H1 (cell line): ENCODE data around the gene ASTN1. TPM values are rescaled to one million over a fixed set of nuclear protein-coding genes. Genes with fewer than 3 reads are reported as not detected.

Source experiments
- CTCF ChIA-PET: fragments of 300-600 bp; sonication (Branson Sonifier 250); formaldehyde crosslinking; loops from one replicate; lab custom pipeline; 2021; ENCODE audit not compliant: partially characterized antibody; lab: Charles Lee
- POLR2A ChIA-PET: fragments of 300-600 bp; sonication (Branson Sonifier 250); formaldehyde crosslinking; loops from one replicate; lab custom pipeline; 2021; ENCODE audit warnings: inconsistent platforms; ENCODE audit not compliant: partially characterized antibody; lab: Charles Lee
- DNase-seq, 2 experiments: peaks; one replicate each; pipeline versions ENCODE4 v3.0.0 to v3.0.0-alpha.2; 2010 to 2022; ENCODE audit warnings: low spot score in 2 of 2, low read depth in 1 of 2, mixed read lengths in 1 of 2
- FAIRE-seq: peaks from 2 replicates; lab custom pipeline; 2011; peaks lifted over from hg19 to GRCh38; lab: Jason Lieb, UNC
- H2AFZ ChIP-seq: 2 replicates; pipeline ENCODE4 v1.8.1; 2012; ENCODE audit warnings: low read length, inconsistent platforms
- H2AK5ac ChIP-seq: 2 replicates; pipeline ENCODE4 v1.6.1; 2013; ENCODE audit warnings: low read depth, low read length
- H2BK120ac ChIP-seq: replicated peaks from 2 replicates; pipeline ENCODE3; 2013; ENCODE audit warnings: low read depth, low read length, inconsistent platforms
- H2BK12ac ChIP-seq: 2 replicates; pipeline ENCODE4 v1.6.1; 2013; ENCODE audit warnings: low read depth, low read length
- H2BK15ac ChIP-seq: 2 replicates; pipeline ENCODE4 v1.6.1; 2013; ENCODE audit warnings: low read length
- H2BK20ac ChIP-seq: 2 replicates; pipeline ENCODE4 v1.6.1; 2013; ENCODE audit warnings: low read length
- H2BK5ac ChIP-seq: 2 replicates; pipeline ENCODE4 v1.6.1; 2013; ENCODE audit warnings: low read depth, low read length
- H3K14ac ChIP-seq: 2 replicates; pipeline ENCODE4 v1.6.1; 2013; ENCODE audit warnings: inconsistent platforms; ENCODE audit not compliant: insufficient read length
- H3K18ac ChIP-seq: 2 replicates; pipeline ENCODE4 v1.6.1; 2013; ENCODE audit warnings: low read length; ENCODE audit errors: extremely low read depth
- H3K23ac ChIP-seq: 2 replicates; pipeline ENCODE4 v1.6.1; 2013; ENCODE audit warnings: inconsistent platforms; ENCODE audit not compliant: insufficient read length
- H3K23me2 ChIP-seq: 2 replicates; pipeline ENCODE4 v1.6.1; 2013; ENCODE audit warnings: low read depth, low read length
- H3K27ac ChIP-seq: 2 replicates; pipeline ENCODE4 v1.6.1; 2011; ENCODE audit warnings: low read depth, low read length, inconsistent platforms
- H3K27me3 ChIP-seq, 4 experiments: replicated peaks in 1 of 4; 1 replicate in 1 of 4; 2 replicates in 3 of 4; pipeline versions ENCODE4 v1.6.1 to v1.8.1; 2011 to 2013; ENCODE audit warnings: low read length in 3 of 4, mild to moderate bottlenecking in 3 of 4, inconsistent platforms in 2 of 4, mixed read lengths in 2 of 4, moderate library complexity in 1 of 4; ENCODE audit not compliant: control insufficient read depth in 3 of 4, insufficient read depth in 3 of 4; ENCODE audit errors: extremely low read depth in 1 of 4
- H3K36me3 ChIP-seq, 4 experiments: 2 replicates each; pipeline versions ENCODE4 v1.6.1 to v1.8.1; 2011 to 2013; ENCODE audit warnings: mild to moderate bottlenecking in 4 of 4, low read length in 3 of 4, moderate library complexity in 2 of 4, control low read depth in 1 of 4, inconsistent platforms in 1 of 4; ENCODE audit not compliant: insufficient read depth in 4 of 4, control insufficient read depth in 2 of 4
- H3K4ac ChIP-seq: replicated peaks from 2 replicates; pipeline ENCODE3; 2013; ENCODE audit warnings: low read length, low read depth, mixed read lengths, inconsistent platforms; ENCODE audit not compliant: insufficient read length
- H3K4me1 ChIP-seq, 4 experiments: replicated peaks in 1 of 4; 1 replicate in 1 of 4; 2 replicates in 3 of 4; pipeline versions ENCODE4 v1.6.1 to v1.8.1; 2011 to 2013; ENCODE audit warnings: low read length in 3 of 4, inconsistent platforms in 2 of 4, mixed read lengths in 1 of 4; ENCODE audit not compliant: insufficient read depth in 4 of 4, control insufficient read depth in 3 of 4
- H3K4me2 ChIP-seq, 2 experiments: 2 replicates each; pipeline versions ENCODE4 v1.6.1 to v1.8.1; 2011 to 2013; ENCODE audit warnings: low read depth in 2 of 2, low read length in 2 of 2, control low read depth in 1 of 2, inconsistent platforms in 1 of 2, mild to moderate bottlenecking in 1 of 2; ENCODE audit not compliant: insufficient read depth in 1 of 2
- H3K4me3 ChIP-seq, 4 experiments: fragments of 200-600, 300-600 bp in 1 of 4; sonication (generic), shearing (Covaris generic), sonication (Bioruptor Twin) in 1 of 4; 2 replicates each; pipeline versions ENCODE4 v1.5.1 to v1.8.1; 2011 to 2016; ENCODE audit warnings: low read length in 4 of 4, low read depth in 3 of 4, control low read depth in 2 of 4, inconsistent platforms in 2 of 4, mild to moderate bottlenecking in 2 of 4, mixed read lengths in 1 of 4, moderate library complexity in 1 of 4; ENCODE audit not compliant: insufficient read depth in 2 of 4; ENCODE audit errors: extremely low read depth in 1 of 4
- H3K56ac ChIP-seq: replicated peaks from 2 replicates; pipeline ENCODE3; 2013; ENCODE audit warnings: low read depth, mild to moderate bottlenecking, mixed read lengths, low read length, inconsistent platforms; ENCODE audit not compliant: insufficient read length
- H3K79me1 ChIP-seq: 2 replicates; pipeline ENCODE4 v1.6.1; 2013; ENCODE audit warnings: low read depth, low read length, control low read depth
- H3K79me2 ChIP-seq, 2 experiments: 2 replicates each; pipeline versions ENCODE4 v1.6.1 to v1.8.1; 2012 to 2013; ENCODE audit warnings: low read length in 2 of 2, mild to moderate bottlenecking in 2 of 2, inconsistent platforms in 1 of 2; ENCODE audit not compliant: insufficient read depth in 2 of 2, control insufficient read depth in 1 of 2
- H3K9ac ChIP-seq, 4 experiments: replicated peaks in 1 of 4; 1 replicate in 1 of 4; 2 replicates in 3 of 4; pipeline versions ENCODE4 v1.6.1 to v1.8.1; 2011 to 2013; ENCODE audit warnings: low read depth in 3 of 4, low read length in 3 of 4, control low read depth in 2 of 4, mild to moderate bottlenecking in 2 of 4, moderate library complexity in 2 of 4, inconsistent platforms in 1 of 4; ENCODE audit errors: extremely low read depth in 1 of 4
- H3K9me3 ChIP-seq, 2 experiments: 2 replicates each; pipeline versions ENCODE4 v1.6.1 to v1.8.1; 2012 to 2013; ENCODE audit warnings: mild to moderate bottlenecking in 2 of 2, moderate library complexity in 2 of 2, control low read depth in 1 of 2, inconsistent platforms in 1 of 2, low read depth in 1 of 2, low read length in 1 of 2, mixed read lengths in 1 of 2; ENCODE audit not compliant: insufficient read depth in 2 of 2
- H4K20me1 ChIP-seq, 2 experiments: replicated peaks in 1 of 2; 2 replicates each; pipeline versions ENCODE3 to v1.8.1; 2011 to 2013; ENCODE audit warnings: inconsistent platforms in 2 of 2, low read length in 2 of 2, mild to moderate bottlenecking in 1 of 2; ENCODE audit not compliant: insufficient read depth in 2 of 2, control insufficient read depth in 1 of 2
- H4K5ac ChIP-seq: 2 replicates; pipeline ENCODE4 v1.6.1; 2013; ENCODE audit warnings: low read length, low read depth, mixed read lengths, inconsistent platforms; ENCODE audit not compliant: insufficient read length
- H4K8ac ChIP-seq: 2 replicates; pipeline ENCODE4 v1.8.0; 2013; ENCODE audit warnings: mild to moderate bottlenecking, moderate library complexity, low read length, inconsistent platforms; ENCODE audit not compliant: insufficient read depth; ENCODE audit errors: extremely low read depth
- H4K91ac ChIP-seq: replicated peaks from 2 replicates; pipeline ENCODE3; 2013; ENCODE audit warnings: low read length, mixed read lengths, inconsistent platforms; ENCODE audit not compliant: insufficient read length
- GTF2F1 ChIP-seq: IDR thresholded peaks from 2 replicates; pipeline ENCODE4 v1.6.1; 2012; ENCODE audit warnings: low read depth, low read length, improper control_type of control experiment, borderline replicate concordance
- TAF1 ChIP-seq: IDR thresholded peaks from 2 replicates; pipeline ENCODE4 v1.6.1; 2011; ENCODE audit warnings: mild to moderate bottlenecking, low read depth, low read length
- WGBS, 2 experiments: shearing (Covaris generic) in 1 of 2; methylation state at CpG; one replicate each; pipeline versions ENCODE4 v1.1.6 to v1.1.7; 2013 to 2015; ENCODE audit warnings: low lambda C conversion rate in 2 of 2, mixed read lengths in 2 of 2, inconsistent platforms in 1 of 2, low coverage in 1 of 2, missing lambda C conversion rate in 1 of 2; ENCODE audit not compliant: insufficient replicate concordance in 2 of 2, insufficient coverage in 1 of 2, insufficient read length in 1 of 2; ENCODE audit errors: extremely low coverage in 1 of 2, missing lambda C conversion rate in 1 of 2; 5-methylcytosine and 5-hydroxymethylcytosine counted together
- polyA plus RNA-seq, 7 experiments: library from polyadenylated mRNA; depleted of rRNA in 3 of 7; stranded (reverse) in 5 of 7; unstranded in 2 of 7; fragments of >200 nt in 5 of 7; fragments of 200-250 nt in 2 of 7; gene quantifications; 1 replicate in 5 of 7; 2 replicates in 1 of 7; 4 replicates in 1 of 7; pipeline versions ENCODE4 v1.2.1 to v1.2.3, GENCODE V29; 2011 to 2013; ENCODE audit warnings: missing spikeins in 2 of 7, mixed read lengths in 2 of 7
- total RNA-seq: library from RNA; stranded (reverse); fragmentation: NEBNext Ultra II Directional; extraction: Animal tissue kit (Norgen Biotek cat#: 25700); gene quantifications from 2 replicates; pipeline ENCODE4 v1.2.1, GENCODE V29; 2021

ASTN1 gene
- total and polyA plus RNA-seq, 2 of the 8 experiments (the other 6 are each of a cell fraction or from before 2014, with no cell fraction given): 2.9 to 4.1 TPM

DNA sequence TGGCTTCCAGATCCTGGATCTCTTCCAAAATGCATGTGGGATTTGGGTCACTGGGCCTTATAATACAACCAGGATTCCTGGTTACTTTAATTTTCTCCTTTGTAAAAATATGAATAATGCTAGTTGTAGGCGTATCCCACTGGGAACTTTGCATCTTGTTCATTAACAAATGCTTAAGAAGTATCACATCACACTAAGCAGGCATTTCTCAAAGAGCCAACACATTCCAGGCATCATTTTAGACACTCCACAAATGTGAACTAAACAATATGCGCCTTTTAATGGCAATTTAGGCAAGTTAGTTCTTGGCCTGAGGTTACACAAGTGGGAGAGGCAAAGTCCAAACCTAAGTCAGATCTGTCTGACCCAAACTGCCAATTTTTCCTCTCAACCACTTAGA is 22.1 kb upstream of the ASTN1 start:
- Histone ChIP-seq H3K27ac (no peak overlapping the region), H3K9me3 (no peaks in the 10 kb centered on the region), H2AFZ (no peak overlapping the region), H4K5ac (no peak overlapping the region), H3K9ac (no peak overlapping the region), H2BK120ac (no peak overlapping the region), H3K79me2 (no peaks in the 10 kb centered on the region), H2BK20ac (no peak overlapping the region), H3K4ac (no peak overlapping the region), H3K79me1 (no peaks in the 10 kb centered on the region), H2BK12ac (no peak overlapping the region), H3K23ac (no peak overlapping the region), H3K4me2 (no peak overlapping the region), H4K20me1 (no peaks in the 10 kb centered on the region), H4K8ac (no peak overlapping the region), H3K4me3 (no peak overlapping the region), H3K56ac (no peak overlapping the region), H2BK5ac (no peak overlapping the region), H3K23me2 (peaks cover 1% of the 10 kb centered on the region; the same call in 1 of the 2 replicates), H3K18ac (no peak overlapping the region), H2BK15ac (no peak overlapping the region), H3K36me3 (no peaks in the 10 kb centered on the region), H3K14ac (no peak overlapping the region), H3K4me1 (peaks cover 0 to 4% (median 0%) of the 10 kb centered on the region in 4 experiments; a peak in 1 of 7 replicates), H4K91ac (no peak overlapping the region), H2AK5ac (no peak overlapping the region), H3K27me3 (no peaks in the 10 kb centered on the region)
- ChIA-PET POLR2A (no interaction called here), CTCF (no interaction called here)
- FAIRE-seq (no peak), DNase-seq (no peak)
- WGBS, 2 experiments: 86% methylated on average over 2 of the region's 2 CpGs; no CpG with 5 or more reads in 1 of the 2 experiments
- TF ChIP-seq GTF2F1 (no peak), TAF1 (no peak)
